Measurements from ENCODE around the gene UBE2N.

The UBE2N gene

DNA sequence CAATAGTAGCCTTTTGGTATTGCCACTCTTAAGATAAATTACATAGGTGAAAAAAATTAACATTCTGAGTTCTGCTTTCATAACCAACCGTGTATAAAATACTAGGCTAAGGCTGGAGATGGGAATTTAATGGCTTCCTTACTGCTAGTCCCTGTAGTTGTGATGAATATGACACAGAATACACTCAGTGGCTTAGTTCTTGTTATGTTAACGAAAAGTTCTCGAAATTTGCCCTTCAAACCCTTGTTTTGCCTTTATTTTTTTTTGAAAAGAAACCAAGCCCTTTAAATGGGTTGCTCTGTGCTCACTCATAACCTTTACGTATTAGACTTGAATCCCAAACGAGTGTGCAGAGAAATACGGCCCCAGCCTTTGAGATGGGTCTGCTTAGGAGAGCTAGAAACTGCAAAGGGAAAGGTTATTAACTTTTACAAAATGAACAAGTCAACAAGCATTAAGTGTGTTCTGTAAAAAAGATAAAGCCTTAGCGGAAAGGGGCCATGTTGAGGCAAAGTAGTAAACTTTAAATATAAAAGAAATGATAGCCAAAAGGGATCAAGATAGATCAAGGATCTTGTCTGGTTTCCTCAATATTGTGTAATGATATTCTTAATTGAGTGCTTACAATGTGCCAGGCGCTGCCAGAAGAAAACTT, 62.3 kb downstream of the UBE2N start:
- peak in 2 of 6 experiments; percentile 8 to 38 for DNase-seq

DNA sequence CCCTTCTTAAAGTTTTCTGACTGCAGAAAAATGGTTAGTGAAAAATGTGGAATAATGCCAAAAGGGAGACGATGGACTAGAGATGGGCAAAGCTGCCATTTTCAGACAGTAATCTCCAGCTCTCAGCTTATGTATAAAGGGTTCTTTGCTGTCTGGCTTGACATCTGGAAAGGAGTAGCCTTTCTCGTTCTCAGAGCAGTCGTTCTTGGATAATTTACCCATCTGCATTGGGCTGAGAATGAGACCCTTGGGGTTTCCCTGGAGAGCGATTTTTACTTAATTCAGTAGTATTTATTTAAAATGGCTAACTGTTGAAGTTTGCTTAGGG, 62.8 kb downstream of the UBE2N start:
- DNase-seq: peak in 1 of 6 experiments; percentile 60

DNA sequence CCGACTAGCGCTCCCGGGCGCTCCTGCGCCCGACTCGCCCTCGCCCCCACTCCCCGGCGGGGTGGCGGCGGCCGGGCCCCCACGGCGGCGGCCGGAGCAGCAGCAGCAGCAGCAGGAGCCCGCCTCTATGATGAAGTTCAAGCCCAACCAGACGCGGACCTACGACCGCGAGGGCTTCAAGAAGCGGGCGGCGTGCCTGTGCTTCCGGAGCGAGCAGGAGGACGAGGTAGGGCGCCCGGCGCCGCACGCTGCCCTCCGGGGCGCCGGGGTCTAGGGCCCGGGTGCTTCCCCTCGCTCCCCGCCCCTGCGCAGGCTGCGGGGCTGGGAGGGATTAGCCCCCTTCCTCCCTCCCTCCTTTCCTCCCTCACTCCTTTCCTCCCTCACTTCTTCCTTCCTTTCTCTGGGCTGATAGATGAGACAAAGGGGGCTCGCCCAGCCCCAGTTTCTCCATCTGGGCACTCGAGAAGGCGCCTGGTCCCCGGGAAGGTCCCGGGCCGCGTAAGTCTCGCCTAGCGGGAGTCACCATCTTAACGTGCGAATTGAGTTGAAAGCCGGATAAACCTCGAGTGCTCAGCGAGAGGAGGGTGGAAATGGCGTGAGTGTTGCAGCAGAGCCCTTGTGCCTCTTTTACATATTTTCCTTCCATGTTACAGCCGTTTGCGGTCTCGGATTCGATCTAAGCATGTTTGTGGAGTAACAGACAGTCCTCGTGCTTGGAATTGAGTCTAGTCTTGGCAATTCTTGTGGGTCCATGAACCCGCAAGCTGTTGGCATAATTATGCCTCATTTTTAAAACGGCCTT, 63.4 kb downstream of the UBE2N start:
- DNase-seq: peak; percentile 39 to 77 (median 60)

DNA sequence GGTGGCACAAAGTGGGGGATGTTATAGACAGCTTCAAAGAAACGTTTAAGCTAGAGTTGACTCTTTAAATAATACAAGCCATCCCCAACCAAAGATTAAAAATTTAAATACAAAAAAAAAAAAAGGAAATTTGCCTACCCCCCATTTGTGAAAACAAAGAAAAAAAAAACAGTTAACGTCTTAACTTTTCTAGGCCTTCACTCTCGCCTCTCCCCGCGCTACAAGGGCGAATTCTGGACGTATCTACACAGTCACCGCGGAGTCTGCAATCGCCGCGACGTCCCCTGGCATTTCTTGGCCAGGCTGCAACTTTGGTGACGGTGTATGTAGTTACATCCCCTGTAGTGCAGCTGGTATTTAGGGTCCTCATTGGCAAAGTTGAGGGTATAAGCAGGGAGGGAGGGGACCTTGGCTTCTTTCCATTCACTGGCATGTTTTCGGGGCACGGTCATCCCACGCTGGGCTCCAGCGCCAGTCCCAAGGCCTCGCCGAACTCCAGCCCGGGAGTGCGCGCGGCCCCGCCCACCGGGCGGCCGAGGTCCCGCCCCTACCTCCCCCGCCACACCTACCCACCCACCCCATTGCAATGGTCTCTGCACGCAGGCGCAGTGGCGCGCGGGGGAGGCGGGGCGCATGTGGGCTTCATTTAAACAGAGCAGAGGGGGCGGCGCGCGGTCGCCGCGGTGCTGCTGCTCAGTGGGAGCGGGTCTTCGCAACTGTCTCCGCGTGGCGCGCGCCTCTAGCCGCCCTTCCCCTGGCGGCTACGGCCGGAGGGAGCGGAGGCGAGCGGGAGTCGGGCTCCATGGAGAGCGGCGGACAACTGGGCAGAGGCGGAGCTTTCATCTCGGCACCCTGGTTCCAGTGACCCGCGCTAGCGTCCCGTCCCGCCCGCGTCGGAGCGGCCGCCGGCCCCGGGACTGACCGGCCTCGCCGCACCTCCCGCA, 64.2 kb downstream of the UBE2N start, which contains the start of gene NUDT4:
NUDT4 (plus strand) TSS at position 674 of the 944 bp plus-strand sequence. CDS start 398 bp downstream, outside the sequence.
- DNase-seq: peak; percentile 92 to 98 (median 96)

DNA sequence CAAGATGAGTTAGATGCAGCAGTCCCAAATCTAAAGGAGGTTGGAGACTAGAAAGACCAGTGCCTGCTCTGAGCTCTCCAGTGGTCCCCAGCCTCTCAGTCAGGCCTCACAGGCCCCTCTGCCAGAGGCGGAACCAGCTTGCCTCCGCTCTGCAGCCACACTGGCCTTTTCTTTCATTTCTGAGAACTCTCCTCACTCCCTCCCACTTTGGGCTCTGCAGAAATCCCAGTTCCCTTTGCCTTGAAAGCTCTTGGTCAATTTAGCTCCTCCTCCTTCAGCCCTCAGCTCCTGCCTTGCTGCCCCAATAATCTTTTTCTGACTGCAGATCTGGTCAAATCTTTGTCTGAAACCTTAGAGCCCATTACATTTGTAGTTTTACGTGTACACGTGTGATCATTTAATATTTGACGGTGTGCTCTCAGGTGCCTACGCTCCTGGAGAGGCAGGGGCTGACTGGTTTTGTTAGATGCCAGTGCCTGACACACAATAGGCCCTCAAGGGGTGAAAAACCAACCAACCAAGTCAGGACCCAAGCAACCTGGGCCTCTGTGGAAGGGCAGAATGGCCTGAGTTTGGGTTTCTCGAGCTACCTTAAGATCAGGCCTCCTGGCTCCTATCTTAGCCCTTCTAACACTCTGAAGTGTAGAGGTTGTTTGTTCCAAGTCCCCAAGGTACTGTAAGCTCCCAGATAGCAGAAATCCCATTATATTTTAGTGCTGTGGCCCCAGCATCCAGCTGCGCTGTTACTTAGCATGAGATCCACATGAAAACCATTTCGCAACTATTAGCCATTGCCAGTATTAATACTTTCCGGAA, 65.1 kb downstream of the UBE2N start:
- DNase-seq: no peak

DNA sequence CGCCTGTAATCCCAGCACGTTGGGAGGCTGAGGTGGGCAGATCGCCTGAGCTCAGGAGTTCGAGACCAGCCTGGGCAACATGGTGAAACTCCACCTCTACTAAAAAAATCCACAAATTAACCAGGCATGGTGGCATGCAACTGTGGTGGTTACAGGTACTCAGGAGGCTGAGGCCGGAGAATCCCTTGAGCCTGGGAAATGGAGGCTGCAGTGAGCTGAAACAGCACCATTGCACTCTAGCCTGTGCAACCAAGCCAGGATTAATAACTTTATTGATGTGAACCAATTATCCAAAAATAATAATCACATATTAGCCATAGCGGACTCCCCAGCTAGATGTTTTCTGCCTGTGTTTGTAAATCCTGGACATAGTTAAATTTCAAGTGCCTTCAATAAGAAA, 65.8 kb downstream of the UBE2N start:
- DNase-seq: no peak

DNA sequence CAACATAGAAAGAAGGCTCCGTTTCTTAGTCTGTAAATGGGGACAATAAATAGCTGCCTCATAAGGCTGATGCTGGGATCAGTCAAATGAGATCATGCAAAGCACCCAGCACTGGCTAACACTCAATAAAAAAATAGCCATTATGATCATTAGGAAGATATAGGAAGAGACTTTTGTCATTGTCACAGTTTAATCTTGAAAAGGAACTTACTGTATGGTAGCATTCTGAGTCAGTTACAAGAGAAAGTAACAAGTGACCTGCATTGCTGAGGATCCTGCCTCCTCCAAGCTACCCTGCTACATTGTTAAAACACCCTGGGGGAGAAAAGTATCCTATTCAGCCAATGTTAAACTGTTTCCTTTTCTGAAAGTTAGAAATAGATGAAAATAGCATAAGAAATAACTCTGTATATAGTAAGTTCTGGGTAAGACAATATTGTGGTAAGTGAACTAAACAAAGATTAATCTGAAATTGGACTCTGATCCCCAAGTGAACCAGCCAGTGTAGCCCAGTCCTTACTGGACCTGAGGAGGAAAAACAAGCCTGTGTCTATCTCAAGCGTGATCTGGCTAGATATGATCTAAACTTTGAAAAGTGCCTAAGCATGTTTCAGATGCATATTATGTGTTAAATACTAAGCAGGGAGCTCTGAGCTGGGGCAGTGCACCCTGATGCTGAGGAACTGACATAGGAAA, 67.6 kb downstream of the UBE2N start:
- no peak for DNase-seq

DNA sequence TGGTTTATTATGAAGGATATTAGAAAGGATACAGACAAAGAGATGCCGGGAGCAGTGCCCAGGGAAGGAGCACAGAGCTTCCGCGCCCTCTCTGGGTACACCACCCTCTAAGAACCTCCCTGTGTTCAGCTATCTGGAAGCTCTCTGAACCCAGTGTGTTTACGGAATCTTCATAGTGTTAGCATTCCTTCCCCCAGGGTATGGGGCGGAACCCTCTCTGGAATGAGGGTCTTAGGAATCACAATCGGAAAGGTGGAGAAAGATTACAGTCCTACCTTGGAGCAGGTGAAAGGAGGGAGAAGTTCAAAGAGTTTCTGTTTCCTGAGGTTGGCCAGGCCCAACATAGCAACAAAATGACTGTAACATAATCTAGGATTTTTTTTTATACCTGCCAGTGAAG, 70.8 kb downstream of the UBE2N start:
- no peak for DNase-seq

DNA sequence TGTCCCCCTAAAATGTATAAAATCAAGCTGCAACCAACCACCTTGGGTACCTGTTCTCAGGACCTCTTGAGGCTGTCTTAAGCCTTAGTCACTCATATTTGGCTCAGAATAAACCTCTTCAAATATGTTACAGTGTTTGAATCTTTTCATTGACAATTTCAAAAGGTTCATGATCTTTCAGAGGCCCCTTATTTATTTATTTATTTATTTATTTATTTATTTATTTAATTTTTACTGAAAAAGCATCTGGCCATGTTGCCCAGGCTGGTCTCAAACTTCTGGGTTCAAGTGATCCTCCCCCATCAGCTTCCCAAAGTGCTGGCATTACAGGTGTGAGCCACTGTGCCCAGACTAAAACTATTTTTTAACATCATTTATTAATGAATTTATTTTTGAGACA, 72.2 kb downstream of the UBE2N start:
- no peak for DNase-seq

DNA sequence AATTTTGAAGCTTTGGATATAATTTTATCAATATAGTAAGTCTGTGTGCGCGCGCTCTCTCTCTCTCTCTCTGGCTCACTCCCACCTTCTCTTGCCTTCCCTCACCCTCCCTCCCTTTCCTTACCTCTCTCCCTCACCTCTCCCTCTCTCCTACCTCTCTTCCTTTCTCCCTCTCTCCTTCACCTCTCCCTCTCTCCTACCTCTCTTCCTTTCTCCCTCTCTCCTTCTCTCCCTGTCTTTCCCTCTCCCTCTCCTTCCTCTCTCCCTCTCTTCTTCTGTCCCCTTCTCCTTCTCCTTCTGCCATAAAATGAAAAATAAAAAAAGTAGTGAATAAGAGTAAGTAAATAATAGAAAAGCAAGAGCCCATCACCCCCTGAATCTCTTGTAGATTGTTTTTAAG, 73.0 kb downstream of the UBE2N start:
- DNase-seq: no peak

DNA sequence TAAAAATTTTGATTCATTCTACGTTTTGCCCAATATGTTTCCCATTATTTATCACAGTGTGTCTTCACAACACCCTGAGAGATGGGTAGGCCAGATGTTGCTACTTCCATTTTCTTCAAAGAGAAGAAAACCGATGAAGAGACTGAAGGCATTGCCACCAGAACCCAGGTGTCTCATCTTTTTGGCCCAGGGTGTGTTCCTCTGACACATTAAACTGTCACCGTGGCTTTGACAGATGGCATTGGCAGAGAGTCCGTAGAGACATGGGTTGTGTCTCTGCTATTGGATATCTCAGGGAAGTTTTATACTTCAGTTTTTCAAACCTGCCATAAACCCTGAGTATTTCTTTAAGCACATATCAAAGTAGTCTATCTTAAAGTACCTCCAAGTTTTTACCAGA, 75.3 kb downstream of the UBE2N start:
- no peak for DNase-seq

DNA sequence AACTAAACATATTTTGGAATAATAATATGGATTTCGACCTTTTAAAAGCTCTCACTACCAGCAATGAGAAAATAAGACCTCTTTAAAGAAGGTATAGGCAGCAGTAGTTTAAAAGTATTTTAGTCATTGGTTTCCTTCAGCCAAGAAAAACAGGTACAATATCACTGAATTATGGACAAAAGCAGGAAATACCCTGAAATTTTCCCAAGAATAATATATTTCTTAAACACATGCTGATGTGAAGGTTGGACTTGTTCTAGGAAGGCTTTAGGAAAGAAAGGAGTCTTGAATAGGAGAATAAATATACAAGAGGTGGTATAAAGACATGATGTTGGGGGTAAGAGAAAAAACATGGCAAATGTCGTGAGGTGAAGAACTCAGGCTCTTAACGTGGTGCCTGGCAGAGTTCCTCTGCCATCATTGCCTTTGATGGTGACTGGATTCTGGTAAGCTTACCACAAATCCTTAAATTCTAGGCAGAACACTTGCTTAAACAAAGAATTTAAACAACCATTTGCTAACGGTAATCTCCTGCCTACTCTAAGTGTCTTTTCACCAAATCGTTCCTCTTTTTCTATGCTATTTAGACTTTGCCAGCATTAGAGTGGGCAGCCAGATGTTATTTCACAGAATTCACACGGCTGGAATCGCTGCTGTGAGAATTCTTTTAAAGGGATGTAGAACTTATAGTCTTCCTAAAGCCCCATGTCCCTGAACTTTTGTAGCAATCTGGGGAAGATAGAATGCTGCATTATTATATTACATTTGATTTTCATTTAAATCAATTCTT, 75.9 kb downstream of the UBE2N start:
- DNase-seq: no peak

DNA sequence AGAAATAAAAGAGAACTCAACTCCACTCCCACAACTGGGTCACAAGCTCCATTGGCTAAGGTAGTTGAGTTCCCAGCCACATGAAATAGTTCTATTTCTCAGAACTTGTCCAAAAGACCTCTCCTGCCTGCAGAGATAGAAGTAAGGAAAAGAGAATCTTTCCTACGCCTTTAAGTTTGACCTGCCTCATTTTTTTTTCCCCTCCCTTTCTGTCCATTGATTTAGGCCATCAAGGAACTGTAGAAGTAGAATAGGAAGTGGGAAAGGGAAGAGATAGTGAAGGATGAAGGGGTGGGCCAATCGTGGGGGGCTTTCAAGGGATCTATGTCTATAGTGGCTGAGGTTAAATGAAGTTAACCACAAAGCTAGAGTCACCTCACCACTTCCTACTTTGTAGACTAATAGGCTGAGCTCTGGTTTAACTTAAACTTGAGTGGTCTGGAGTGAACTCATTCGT, 77.9 kb downstream of the UBE2N start:
- DNase-seq: peak in 1 of 6 experiments; percentile 1

DNA sequence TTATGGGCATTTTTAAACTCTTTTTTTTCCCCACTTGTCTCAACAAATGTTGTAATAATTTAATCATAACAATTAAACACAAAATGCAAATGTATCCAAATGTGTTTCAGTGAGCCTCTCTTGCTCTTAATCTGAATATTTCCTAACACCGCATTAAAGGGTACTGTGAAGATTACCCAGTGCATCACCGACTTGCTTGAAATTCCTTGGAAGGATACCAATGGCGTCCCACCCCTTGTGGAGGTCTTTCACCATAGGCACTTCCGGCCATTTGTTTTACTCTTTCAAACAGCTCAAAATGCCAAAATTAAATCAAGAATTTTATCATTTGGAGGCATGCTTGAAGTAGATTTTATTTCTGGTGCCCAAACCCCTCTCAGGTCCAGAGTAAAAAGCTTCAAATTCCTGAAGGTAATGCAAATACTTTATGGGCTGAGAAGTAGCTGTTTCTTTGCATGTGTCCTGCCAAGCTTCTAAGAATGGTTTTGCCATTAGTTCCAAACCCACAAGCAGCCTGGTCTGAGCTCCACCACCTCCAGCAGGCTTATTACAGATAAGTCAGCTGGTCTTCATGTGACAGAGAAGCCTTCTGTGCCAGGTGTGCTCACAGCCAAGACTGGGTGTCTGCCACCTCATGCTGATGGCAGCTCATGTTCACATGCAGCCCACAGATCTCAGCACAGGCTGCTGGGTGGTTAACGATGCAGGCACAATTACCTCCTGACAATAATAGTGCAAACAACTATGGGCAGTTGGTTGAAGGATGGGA, 80.4 kb downstream of the UBE2N start:
- DNase-seq: no peak

DNA sequence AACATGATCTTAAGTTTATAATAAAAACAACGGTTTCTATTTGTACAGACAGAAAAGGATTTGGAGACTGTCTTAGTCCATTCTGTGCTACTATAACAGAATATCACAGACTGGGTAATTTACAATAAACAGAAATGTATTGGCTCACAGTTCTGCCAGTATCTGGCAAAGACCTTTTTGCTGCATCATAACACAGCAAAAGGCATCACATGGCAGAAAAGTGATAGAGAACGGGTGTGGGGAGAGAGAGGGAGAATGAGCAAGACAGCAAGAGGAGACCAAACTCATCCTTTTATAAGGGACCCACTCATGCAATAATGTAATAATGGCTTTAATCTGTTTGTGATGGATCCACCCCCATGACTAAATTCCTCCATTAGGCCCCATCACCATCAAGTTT, 81.1 kb downstream of the UBE2N start:
- DNase-seq: no peak

DNA sequence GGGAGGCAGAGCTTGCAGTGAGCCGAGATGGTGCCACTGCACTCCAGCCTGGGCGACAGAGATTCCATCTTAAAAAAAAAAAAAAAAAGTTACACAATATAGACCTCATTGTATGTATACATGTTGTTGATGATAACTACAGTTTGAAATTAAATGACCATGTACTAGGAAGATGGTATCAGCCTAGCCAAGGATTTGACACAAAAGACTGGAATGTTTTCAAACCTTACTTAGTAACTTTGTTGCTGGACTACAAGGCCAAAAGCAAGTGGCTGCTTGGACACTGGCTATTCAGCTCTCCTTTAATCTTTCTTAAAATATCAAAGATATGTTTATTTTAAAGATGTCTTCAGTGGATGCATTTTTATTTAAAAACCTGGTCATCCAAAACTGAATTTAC, 82.9 kb downstream of the UBE2N start:
- DNase-seq: no peak

DNA sequence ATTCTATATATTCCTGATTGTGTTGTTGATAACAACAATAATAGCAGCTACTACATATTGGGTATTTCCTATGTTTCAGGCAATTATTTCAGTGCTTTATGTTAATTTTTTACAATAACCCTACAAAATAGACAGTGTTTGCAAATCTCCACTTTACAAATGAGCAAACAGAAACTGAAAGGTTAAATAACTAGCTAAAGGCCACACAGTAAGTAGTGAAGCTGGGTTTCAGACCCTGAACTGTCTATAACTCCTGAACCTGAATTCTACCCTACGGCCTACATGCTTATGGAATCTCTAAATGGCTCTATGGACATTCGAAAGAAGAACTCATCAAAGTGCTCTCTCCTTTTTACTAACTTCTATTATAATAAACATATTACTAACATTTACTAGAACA, 83.7 kb downstream of the UBE2N start:
- no peak for DNase-seq

DNA sequence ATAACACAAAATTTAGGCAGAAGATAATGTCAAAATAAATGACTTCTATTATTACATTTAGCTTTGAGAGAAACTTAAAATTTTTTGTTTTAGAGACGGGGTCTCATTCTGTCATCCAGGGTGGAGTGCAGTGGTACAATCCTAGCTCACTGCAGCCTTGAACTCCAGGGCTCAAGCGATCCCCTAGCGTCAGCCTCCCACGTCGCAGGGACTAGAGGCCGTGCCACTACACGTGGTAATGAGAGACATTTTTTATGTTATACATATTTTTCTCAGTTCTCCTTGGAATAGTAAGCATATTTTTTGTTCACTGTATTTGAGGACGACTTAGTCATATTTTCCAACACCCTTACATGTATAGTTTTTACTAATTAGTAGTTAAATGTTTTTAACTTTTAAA, 85.5 kb downstream of the UBE2N start:
- DNase-seq: no peak

Measured in stimulated activated naive CD4-positive, alpha-beta T cell (primary cell).